NCI-H1092 treated with DMSO at 0.1 percent for 48 hours (cell line): Measurements from ENCODE around the gene TSNAXIP1.

Experiments
- DNase-seq: peaks from one replicate; lab custom pipeline; 2025; lab: John Stamatoyannopoulos, UW

Gene TSNAXIP1

GRCh38 chr16:67806428-67807147 is at the start of gene TSNAXIP1, which contains the start of gene RANBP10:
Gene TSNAXIP1 (plus strand): TSS chr16:67806889. CDS start chr16:67807150, 261 bp downstream.
Gene RANBP10 (minus strand): TSS chr16:67806560. CDS start chr16:67806536, 24 bp downstream.
- peak; percentile 99 for DNase-seq

GRCh38 chr16:67758006-67758405 is 48.7 kb upstream of the TSNAXIP1 start:
- DNase-seq = no peak

GRCh38 chr16:67758966-67759365 is 47.7 kb upstream of the TSNAXIP1 start:
- no peak for DNase-seq

GRCh38 chr16:67760206-67760955 is 46.3 kb upstream of the TSNAXIP1 start:
- DNase-seq = no peak

- no peak for DNase-seq
Measured at GRCh38 chr16:67760956-67761230, 45.8 kb upstream of the TSNAXIP1 start.

GRCh38 chr16:67761924-67762323 is 44.8 kb upstream of the TSNAXIP1 start:
- no peak for DNase-seq

- no peak for DNase-seq
Measured at GRCh38 chr16:67762385-67762784, 44.3 kb upstream of the TSNAXIP1 start.

GRCh38 chr16:67763066-67763465 is 43.6 kb upstream of the TSNAXIP1 start:
- DNase-seq = no peak

GRCh38 chr16:67764158-67764667 is 42.5 kb upstream of the TSNAXIP1 start:
- DNase-seq = no peak

- no peak for DNase-seq
Measured at GRCh38 chr16:67766291-67766690, 40.4 kb upstream of the TSNAXIP1 start.

GRCh38 chr16:67767953-67768352 is 38.7 kb upstream of the TSNAXIP1 start:
- no peak for DNase-seq

- no peak for DNase-seq
Measured at GRCh38 chr16:67770346-67770991, 36.2 kb upstream of the TSNAXIP1 start.

- no peak for DNase-seq
Measured at GRCh38 chr16:67773099-67773498, 33.6 kb upstream of the TSNAXIP1 start.

- DNase-seq = no peak
Measured at GRCh38 chr16:67773569-67774456, 32.9 kb upstream of the TSNAXIP1 start.

GRCh38 chr16:67774457-67774853 is 32.2 kb upstream of the TSNAXIP1 start:
- no peak for DNase-seq

- DNase-seq = no peak
Measured at GRCh38 chr16:67775273-67775672, 31.4 kb upstream of the TSNAXIP1 start.

- no peak for DNase-seq
Measured at GRCh38 chr16:67779256-67780014, 27.3 kb upstream of the TSNAXIP1 start.

GRCh38 chr16:67780847-67781564 is 25.7 kb upstream of the TSNAXIP1 start:
- DNase-seq = no peak

- DNase-seq = no peak
Measured at GRCh38 chr16:67781565-67781921, 25.1 kb upstream of the TSNAXIP1 start.

GRCh38 chr16:67782567-67783352 is 23.9 kb upstream of the TSNAXIP1 start:
- DNase-seq = peak; percentile 62
